ENCODE results near the gene XIRP1.

XIRP1 gene

DNA sequence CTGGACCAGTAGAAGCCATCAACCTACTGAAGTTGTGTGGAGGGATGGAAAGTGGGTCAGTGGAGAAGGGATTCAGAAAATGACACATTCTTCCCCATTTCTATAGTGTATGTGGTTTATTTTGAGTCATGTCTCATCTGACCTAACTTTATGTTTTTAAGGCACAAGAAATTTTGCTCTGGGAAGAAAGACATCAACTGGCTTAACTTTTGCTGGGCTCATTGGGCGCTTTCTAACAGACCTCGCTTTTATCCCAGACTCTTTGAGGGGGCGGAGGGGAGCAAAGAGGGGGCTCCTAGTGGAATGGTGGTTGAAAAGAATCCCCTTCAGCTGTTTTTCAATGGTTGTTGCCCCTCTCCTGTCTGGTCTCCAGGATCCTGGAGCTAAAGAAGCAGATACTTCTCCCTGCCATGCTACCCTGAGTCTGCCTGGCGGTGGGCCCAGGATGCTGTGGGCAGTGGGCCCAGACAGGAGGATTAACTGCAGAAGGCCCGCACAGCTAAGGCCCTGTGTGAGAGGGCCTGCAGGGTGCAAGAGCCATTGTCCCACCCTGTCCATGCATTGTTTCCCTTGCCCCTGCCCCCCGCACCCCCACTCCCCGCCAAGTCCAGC lies 53.5 kb downstream of the XIRP1 start:
- TF ChIP-seq, protein P1, sequence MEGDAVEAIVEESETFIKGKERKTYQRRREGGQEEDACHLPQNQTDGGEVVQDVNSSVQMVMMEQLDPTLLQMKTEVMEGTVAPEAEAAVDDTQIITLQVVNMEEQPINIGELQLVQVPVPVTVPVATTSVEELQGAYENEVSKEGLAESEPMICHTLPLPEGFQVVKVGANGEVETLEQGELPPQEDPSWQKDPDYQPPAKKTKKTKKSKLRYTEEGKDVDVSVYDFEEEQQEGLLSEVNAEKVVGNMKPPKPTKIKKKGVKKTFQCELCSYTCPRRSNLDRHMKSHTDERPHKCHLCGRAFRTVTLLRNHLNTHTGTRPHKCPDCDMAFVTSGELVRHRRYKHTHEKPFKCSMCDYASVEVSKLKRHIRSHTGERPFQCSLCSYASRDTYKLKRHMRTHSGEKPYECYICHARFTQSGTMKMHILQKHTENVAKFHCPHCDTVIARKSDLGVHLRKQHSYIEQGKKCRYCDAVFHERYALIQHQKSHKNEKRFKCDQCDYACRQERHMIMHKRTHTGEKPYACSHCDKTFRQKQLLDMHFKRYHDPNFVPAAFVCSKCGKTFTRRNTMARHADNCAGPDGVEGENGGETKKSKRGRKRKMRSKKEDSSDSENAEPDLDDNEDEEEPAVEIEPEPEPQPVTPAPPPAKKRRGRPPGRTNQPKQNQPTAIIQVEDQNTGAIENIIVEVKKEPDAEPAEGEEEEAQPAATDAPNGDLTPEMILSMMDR (IDR thresholded peaks at IDR 0.05; ENCODE audit: control extremely low read depth, extremely low read depth, low read depth, missing control alignments): no peak
- POLR2A ChIA-PET: interaction anchor here (0.9 to 3.2 kb wide), 2 partner anchors 10 to 12 kb away, joined by 3 to 10 read pairs; no protein-coding TSS in a partner anchor
- CTCF ChIA-PET: interaction anchor here (0.7 to 1.3 kb wide), 3 partner anchors 9 to 21 kb away, joined by 3 read pairs; no protein-coding TSS in a partner anchor
- no peak for DNase-seq (ENCODE audit: extremely low spot score)

DNA sequence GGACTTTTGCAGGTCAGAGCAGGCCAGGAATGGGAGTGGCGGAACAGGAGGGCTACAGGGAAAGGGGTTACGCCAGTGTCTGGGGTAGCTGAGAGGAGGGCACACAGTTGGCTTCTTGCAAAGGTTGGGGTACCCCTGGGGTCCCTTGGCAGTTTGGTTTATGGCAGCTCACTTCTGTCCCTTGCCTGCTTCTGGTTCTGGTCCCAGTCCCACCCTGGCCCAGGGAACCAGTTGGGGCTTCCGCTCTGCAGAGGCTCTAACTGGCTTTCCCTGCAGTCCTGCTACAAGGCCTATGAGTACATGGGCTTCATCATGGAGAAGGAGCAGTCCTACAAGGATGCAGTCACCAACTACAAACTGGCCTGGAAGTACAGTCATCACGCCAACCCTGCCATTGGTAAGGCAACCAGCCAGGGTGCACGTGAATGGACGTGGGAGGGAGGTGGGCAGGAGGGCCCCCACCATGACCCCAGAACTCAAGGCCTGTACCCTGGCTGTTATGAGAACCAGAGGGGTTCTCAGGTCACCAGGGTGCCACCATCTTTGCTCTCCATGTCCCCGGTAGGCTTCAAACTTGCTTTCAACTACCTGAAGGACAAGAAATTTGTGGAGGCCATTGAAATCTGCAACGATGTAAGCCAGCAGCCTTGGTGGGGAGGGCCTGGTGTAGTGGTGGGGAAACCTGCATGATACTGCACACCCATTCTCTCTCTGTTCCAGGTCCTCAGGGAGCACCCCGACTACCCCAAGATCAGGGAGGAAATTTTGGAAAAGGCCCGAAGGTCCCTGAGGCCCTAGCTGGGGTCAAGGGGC lies 54.2 kb downstream of the XIRP1 start:
- TF ChIP-seq, protein P1 (IDR thresholded peaks at IDR 0.05; ENCODE audit: control extremely low read depth, extremely low read depth, low read depth, missing control alignments): no peak
- POLR2A ChIA-PET: interaction anchor here (0.9 to 3.2 kb wide), 2 partner anchors 11 kb away, joined by 3 to 10 read pairs; no protein-coding TSS in a partner anchor
- CTCF ChIA-PET: interaction anchor here (0.7 to 4.0 kb wide), 5 partner anchors 8 to 154 kb away, joined by 3 to 26 read pairs (median 3); no protein-coding TSS in a partner anchor
- no peak for DNase-seq (ENCODE audit: extremely low spot score)

DNA sequence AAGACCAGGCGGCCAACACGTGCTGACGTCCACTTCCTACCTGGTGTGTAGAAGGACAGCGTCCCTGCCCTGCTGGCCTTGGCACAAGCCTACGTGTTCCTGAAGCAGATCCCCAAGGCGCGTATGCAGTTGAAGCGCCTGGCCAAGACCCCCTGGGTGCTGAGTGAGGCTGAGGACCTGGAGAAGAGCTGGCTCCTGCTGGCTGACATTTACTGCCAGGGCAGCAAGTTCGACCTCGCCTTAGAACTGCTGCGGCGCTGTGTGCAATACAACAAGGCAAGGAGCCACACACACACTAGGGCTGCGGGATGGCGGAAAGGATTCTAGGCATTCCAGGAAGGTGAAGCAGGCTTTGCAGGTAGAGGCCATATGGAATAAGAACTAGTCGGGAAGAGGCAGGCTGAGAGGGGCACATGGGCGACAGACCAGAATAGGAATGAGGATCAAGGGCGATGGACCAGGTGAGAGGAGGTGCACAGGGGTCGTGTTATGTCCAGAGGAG lies 54.9 kb downstream of the XIRP1 start:
- ChIA-PET POLR2A (interaction anchor here (0.9 to 3.2 kb wide), 2 partner anchors 10 to 12 kb away, joined by 3 to 10 read pairs; no protein-coding TSS in a partner anchor), CTCF (interaction anchor here (2.4 to 4.0 kb wide), 2 partner anchors 11 to 154 kb away, joined by 7 to 26 read pairs; no protein-coding TSS in a partner anchor)
- TF ChIP-seq, protein P1 (IDR thresholded peaks at IDR 0.05; ENCODE audit: control extremely low read depth, extremely low read depth, low read depth, missing control alignments): no peak
- DNase-seq (ENCODE audit: extremely low spot score): no peak

DNA sequence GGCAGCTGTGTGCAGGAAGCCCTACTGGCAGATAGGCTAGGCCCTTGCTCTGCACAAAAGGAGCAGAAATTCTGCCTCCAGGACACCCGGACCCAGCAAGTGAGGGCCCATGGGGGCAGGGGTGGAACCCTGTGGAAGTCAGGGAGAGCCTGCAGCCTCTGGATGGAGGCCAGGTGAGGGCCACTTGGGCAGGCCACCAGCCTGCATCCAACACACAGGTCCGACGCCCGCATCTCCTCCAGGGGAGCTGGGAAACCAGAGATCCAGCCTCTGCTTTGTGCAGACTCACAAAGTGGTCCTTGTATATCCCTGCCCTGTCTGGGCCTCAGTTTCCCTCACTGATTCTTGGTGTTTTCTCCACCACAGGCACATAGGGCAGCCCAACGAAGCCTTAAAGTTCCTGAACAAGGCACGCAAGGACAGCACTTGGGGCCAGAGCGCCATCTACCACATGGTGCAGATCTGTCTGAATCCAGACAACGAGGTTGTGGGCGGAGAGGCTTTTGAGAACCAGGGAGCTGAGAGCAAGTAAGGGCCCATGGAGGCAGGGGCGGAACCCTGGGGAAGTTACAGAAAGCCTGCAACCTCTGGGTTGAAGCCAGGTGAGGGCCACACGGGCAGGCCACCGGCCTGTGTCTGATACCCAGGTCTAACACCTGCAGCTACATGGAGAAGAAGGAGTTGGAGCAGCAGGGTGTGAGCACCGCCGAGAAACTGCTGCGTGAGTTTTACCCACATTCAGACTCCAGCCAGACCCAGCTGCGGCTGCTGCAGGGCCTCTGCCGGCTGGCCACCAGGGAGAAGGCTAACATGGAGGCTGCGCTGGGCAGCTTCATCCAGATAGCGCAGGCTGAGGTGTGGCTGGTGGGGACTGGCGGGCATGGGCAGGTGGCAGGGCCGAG lies 55.6 kb downstream of the XIRP1 start:
- CTCF ChIA-PET: interaction anchor here (0.8 to 4.0 kb wide), 6 partner anchors 9 to 155 kb away, joined by 3 to 26 read pairs (median 3); no protein-coding TSS in a partner anchor
- POLR2A ChIA-PET: interaction anchor here (1.3 to 3.2 kb wide), 2 partner anchors 10 to 28 kb away, joined by 6 to 10 read pairs; no protein-coding TSS in a partner anchor
- DNase-seq (ENCODE audit: extremely low spot score): no peak
- TF ChIP-seq, protein P1 (IDR thresholded peaks at IDR 0.05; ENCODE audit: control extremely low read depth, extremely low read depth, low read depth, missing control alignments): no peak

DNA sequence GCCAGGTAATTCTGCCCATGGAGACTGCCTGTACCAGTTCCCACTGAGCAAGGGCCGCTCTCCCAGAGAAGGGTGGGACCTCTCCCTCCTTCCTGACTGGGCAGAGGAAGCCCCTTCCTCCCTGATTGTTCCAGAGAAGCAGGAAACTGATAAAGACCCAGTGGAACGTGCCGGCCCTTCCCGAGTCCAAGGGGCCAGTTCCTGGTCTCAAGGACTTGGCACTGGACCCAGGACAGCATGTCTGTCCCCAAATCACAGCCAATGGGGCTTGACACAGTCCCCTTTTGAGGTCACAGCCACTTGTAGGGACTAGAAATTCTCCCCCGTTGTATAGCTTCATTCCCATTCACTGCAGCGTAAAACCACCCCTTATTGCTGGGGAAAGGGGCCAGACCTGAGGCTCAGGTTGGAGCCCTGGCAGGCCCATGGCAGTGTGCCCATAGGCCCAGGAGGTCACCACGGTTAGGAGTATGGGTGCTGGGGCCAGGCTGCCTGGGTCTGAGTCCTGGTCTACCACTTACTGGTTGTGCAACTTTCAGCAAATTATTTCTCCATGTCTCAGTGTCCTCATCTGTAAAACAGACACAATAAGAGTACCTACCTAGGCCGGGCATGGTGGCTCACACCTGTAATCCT lies 57.1 kb downstream of the XIRP1 start:
- CTCF ChIA-PET: interaction anchor here (0.8 to 4.0 kb wide), 8 partner anchors 8 to 157 kb away, joined by 3 to 26 read pairs (median 3); no protein-coding TSS in a partner anchor
- TF ChIP-seq, protein P1 (IDR thresholded peaks at IDR 0.05; ENCODE audit: control extremely low read depth, extremely low read depth, low read depth, missing control alignments): no peak
- POLR2A ChIA-PET: interaction anchor here (0.6 to 1.3 kb wide), 2 partner anchors 10 to 26 kb away, joined by 6 to 12 read pairs; no protein-coding TSS in a partner anchor
- no peak for DNase-seq (ENCODE audit: extremely low spot score)

All from GM10248 (cell line).